Fibroblast of lung (primary cell): ENCODE data around the gene PRDM11. TPM values are rescaled to one million over a fixed set of nuclear protein-coding genes. Genes with fewer than 3 reads are reported as not detected.

Experiments used
- DNase-seq, 2 donors: peaks; one replicate each; pipeline versions ENCODE4 v3.0.0 to v3.0.0-alpha.2; 2010; ENCODE audit warnings: low read depth in 2 of 2
- H2AFZ ChIP-seq: 2 replicates; pipeline ENCODE4 v1.5.1; 2012; ENCODE audit warnings: low read length, control low read depth, inconsistent platforms
- H3K27ac ChIP-seq: 2 replicates; pipeline ENCODE4 v1.5.1; 2011; ENCODE audit warnings: low read length, control low read depth; ENCODE audit not compliant: insufficient read depth
- H3K27me3 ChIP-seq: 2 replicates; pipeline ENCODE4 v1.5.1; 2011; ENCODE audit warnings: mild to moderate bottlenecking, low read length; ENCODE audit not compliant: control insufficient read depth, insufficient read depth
- H3K36me3 ChIP-seq: 2 replicates; pipeline ENCODE4 v1.5.1; 2011; ENCODE audit warnings: low read length; ENCODE audit not compliant: control insufficient read depth, insufficient read depth
- H3K4me1 ChIP-seq: 2 replicates; pipeline ENCODE4 v1.5.1; 2011; ENCODE audit warnings: low read length; ENCODE audit not compliant: control insufficient read depth, insufficient read depth; ENCODE audit errors: extremely low read depth
- H3K4me2 ChIP-seq: 2 replicates; pipeline ENCODE4 v1.5.1; 2011; ENCODE audit warnings: low read length, control low read depth; ENCODE audit not compliant: insufficient read depth; ENCODE audit errors: extremely low read depth
- H3K4me3 ChIP-seq, 4 experiments: fragments of 200-600 bp in 1 of 4; sonication (generic) in 1 of 4; replicated peaks in 1 of 4; 2 replicates each; pipeline ENCODE4 v1.5.1; 2011 to 2016; ENCODE audit warnings: low read length in 4 of 4, low read depth in 3 of 4, mild to moderate bottlenecking in 3 of 4, control low read depth in 2 of 4, inconsistent platforms in 1 of 4, mixed read lengths in 1 of 4; ENCODE audit not compliant: insufficient read depth in 1 of 4; ENCODE audit errors: control extremely low read depth in 1 of 4
- H3K79me2 ChIP-seq: 2 replicates; pipeline ENCODE4 v1.5.1; 2012; ENCODE audit warnings: mild to moderate bottlenecking, low read length, inconsistent platforms; ENCODE audit not compliant: control insufficient read depth, insufficient read depth
- H3K9ac ChIP-seq: 2 replicates; pipeline ENCODE4 v1.5.1; 2011; ENCODE audit warnings: mild to moderate bottlenecking, low read length, control low read depth; ENCODE audit not compliant: insufficient read depth
- H3K9me3 ChIP-seq: 2 replicates; pipeline ENCODE4 v1.5.1; 2012; ENCODE audit warnings: low read depth, low read length; ENCODE audit not compliant: control insufficient read depth, insufficient read depth
- H4K20me1 ChIP-seq: 2 replicates; pipeline ENCODE4 v1.5.1; 2011; ENCODE audit warnings: low read length; ENCODE audit not compliant: control insufficient read depth, insufficient read depth; ENCODE audit errors: extremely low read depth
- EZH2 ChIP-seq: IDR thresholded peaks from 2 replicates; pipeline ENCODE4 v1.5.1; 2012; ENCODE audit warnings: low read length, control low read depth, mild to moderate bottlenecking; ENCODE audit errors: missing control alignments
- polyA plus RNA-seq, 2 donors: library from polyadenylated mRNA; depleted of rRNA in 1 of 2; stranded (reverse) in 1 of 2; unstranded in 1 of 2; fragments of >200 nt; gene quantifications; 2 replicates each; pipeline ENCODE4 v1.2.1, GENCODE V29; 2011 to 2012; ENCODE audit warnings: missing spikeins in 1 of 2
- total RNA-seq: library from RNA; depleted of rRNA; stranded (reverse); fragments of >200 nt; gene quantifications from 2 replicates; pipeline ENCODE4 v1.2.1, GENCODE V29; 2014
- TF ChIP-seq, protein P1 (sequence below), 2 donors: IDR thresholded peaks in 1 of 2; conservative IDR thresholded peaks in 1 of 2; 1 replicate in 1 of 2; 2 replicates in 1 of 2; pipeline ENCODE4 v1.5.1; 2011 to 2012; ENCODE audit warnings: low read length in 2 of 2, control low read depth in 1 of 2, inconsistent platforms in 1 of 2, low read depth in 1 of 2, mild to moderate bottlenecking in 1 of 2

The PRDM11 gene
- total and polyA plus RNA-seq, 2 donors (not counting 1 experiment from before 2014, with no cell fraction given): 3.1 to 4.0 TPM

DNA sequence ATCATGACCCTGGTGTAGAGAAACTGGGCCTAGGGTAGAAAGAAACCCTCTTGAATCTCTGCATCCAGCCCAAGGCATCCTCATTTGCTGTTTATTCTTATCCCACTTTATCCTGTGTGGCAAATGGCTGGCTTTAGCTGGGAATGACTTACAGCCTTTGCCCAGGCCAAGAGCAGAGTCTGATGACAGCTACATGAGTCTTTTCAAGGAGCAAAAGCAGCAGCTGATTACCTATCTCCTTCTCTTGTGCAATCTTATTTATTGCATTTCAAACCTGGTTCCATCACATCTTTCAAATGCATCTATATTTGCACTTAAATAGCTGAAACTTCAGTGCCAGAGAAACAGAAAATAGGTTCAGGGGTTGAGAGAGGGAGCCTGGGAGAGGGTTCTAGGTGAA is 113.6 kb downstream of the PRDM11 start:
- TF ChIP-seq, protein P1, sequence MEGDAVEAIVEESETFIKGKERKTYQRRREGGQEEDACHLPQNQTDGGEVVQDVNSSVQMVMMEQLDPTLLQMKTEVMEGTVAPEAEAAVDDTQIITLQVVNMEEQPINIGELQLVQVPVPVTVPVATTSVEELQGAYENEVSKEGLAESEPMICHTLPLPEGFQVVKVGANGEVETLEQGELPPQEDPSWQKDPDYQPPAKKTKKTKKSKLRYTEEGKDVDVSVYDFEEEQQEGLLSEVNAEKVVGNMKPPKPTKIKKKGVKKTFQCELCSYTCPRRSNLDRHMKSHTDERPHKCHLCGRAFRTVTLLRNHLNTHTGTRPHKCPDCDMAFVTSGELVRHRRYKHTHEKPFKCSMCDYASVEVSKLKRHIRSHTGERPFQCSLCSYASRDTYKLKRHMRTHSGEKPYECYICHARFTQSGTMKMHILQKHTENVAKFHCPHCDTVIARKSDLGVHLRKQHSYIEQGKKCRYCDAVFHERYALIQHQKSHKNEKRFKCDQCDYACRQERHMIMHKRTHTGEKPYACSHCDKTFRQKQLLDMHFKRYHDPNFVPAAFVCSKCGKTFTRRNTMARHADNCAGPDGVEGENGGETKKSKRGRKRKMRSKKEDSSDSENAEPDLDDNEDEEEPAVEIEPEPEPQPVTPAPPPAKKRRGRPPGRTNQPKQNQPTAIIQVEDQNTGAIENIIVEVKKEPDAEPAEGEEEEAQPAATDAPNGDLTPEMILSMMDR (conservative IDR thresholded peaks at IDR 0.05 in 1 of 2, IDR thresholded peaks at IDR 0.05 in 1 of 2; ENCODE audit: low read depth in 1 of 2, low read length in 2 of 2): no peak
- TF ChIP-seq EZH2: no peak
- no peaks in the 10 kb centered on the region for H3K27me3 ChIP-seq

DNA sequence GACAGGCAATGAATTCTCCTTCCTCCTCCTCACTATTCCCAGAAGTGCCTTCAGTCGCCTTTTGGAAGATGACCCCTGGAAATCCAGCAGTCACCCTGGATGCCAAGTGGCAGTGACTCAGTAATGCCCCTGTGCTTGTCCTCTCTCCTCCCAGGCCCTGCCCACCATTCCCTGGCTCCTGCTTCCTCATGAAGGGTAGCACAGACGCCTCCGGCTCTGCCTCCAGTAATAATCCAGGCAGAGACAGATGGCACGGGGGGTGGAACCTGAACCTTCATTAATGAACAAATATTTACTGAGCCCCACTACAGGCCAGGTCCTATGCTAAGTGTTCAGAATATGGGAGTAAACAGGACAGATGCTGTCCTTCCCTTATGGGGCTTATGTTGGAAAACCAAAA is 116.5 kb downstream of the PRDM11 start:
- no peak for TF ChIP-seq EZH2
- TF ChIP-seq, protein P1 (conservative IDR thresholded peaks at IDR 0.05 in 1 of 2, IDR thresholded peaks at IDR 0.05 in 1 of 2; ENCODE audit: low read depth in 1 of 2, low read length in 2 of 2): no peak
- no peak overlapping the region for H3K4me3 ChIP-seq
- no peak overlapping the region for H3K4me2 ChIP-seq
- H3K27me3 ChIP-seq: no peaks in the 10 kb centered on the region
- H4K20me1 ChIP-seq: no peaks in the 10 kb centered on the region
- H3K4me1 ChIP-seq: peaks cover 3% of the 10 kb centered on the region
- H3K9ac ChIP-seq: no peak overlapping the region
- no peaks in the 10 kb centered on the region for H3K79me2 ChIP-seq
- DNase-seq: no peak
- no peak overlapping the region for H3K27ac ChIP-seq
- no peaks in the 10 kb centered on the region for H3K36me3 ChIP-seq
- H3K9me3 ChIP-seq: no peaks in the 10 kb centered on the region
- no peak overlapping the region for H2AFZ ChIP-seq

More for the DNA sequence above, 113.6 kb downstream of the PRDM11 start:
- Histone ChIP-seq H3K4me2 (no peak overlapping the region), H3K79me2 (no peaks in the 10 kb centered on the region), H3K4me1 (peaks cover 1% of the 10 kb centered on the region), H3K4me3 (no peak overlapping the region), H4K20me1 (no peaks in the 10 kb centered on the region), H3K27ac (no peak overlapping the region), H3K36me3 (no peaks in the 10 kb centered on the region), H3K9me3 (no peaks in the 10 kb centered on the region), H3K9ac (no peak overlapping the region), H2AFZ (no peak overlapping the region)
- no peak for DNase-seq

DNA sequence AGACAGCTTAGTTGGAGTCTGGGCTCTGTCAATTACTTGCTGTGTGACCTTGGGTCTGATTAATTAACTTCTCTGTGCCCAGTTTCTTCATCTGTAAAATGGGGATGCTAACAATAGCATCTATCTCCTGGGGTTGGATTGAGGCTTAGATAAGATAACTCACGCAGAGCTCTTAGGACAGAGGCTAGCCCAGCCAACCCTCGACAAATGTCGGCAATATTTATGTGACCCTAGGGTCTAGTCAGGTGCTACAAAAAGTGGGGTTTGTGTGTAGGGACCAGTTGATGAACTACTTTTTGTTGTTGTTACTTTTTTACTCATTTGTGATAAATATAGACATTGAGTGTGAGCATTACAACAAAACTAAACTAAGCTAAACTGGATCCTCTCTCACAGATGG is 117.3 kb downstream of the PRDM11 start:
- DNase-seq: no peak
- no peak overlapping the region for H3K27ac ChIP-seq
- H3K36me3 ChIP-seq: no peaks in the 10 kb centered on the region
- no peak overlapping the region for H3K9ac ChIP-seq
- H3K4me1 ChIP-seq: peaks cover 3% of the 10 kb centered on the region
- no peak overlapping the region for H3K4me3 ChIP-seq
- H3K27me3 ChIP-seq: no peaks in the 10 kb centered on the region
- no peaks in the 10 kb centered on the region for H4K20me1 ChIP-seq
- no peak overlapping the region for H2AFZ ChIP-seq
- no peak overlapping the region for H3K4me2 ChIP-seq
- TF ChIP-seq EZH2: no peak
- TF ChIP-seq, protein P1 (conservative IDR thresholded peaks at IDR 0.05 in 1 of 2, IDR thresholded peaks at IDR 0.05 in 1 of 2; ENCODE audit: low read depth in 1 of 2, low read length in 2 of 2): no peak
- H3K79me2 ChIP-seq: no peaks in the 10 kb centered on the region
- H3K9me3 ChIP-seq: no peaks in the 10 kb centered on the region
